Caco-2 (cell line): Measurements from ENCODE around the gene NFATC2. TPM values are rescaled to one million over a fixed set of nuclear protein-coding genes. Genes with fewer than 3 reads are reported as not detected.

Experiments
- BruUV-seq: library from RNA; stranded (reverse); fragments of 400-500 nt; replicated peaks from 2 replicates; lab custom pipeline; 2021; lab: Mats Ljungman, UMichigan
- CTCF ChIA-PET: fragments of 300-600 bp; sonication (Branson Sonifier 250); formaldehyde crosslinking; loops from one replicate; lab custom pipeline; 2022; ENCODE audit warnings: antibody characterized with exemption; lab: Charles Lee
- POLR2A ChIA-PET: fragments of 300-600 bp; sonication (Branson Sonifier 250); formaldehyde crosslinking; loops from one replicate; lab custom pipeline; 2022; ENCODE audit warnings: antibody characterized with exemption; lab: Charles Lee
- DNase-seq, 2 experiments: peaks; one replicate each; pipeline versions ENCODE4 v3.0.0 to v3.0.0-alpha.2; 2020 to 2022
- H3K27me3 ChIP-seq: replicated peaks from 2 replicates; pipeline ENCODE4 v1.6.0; 2011; ENCODE audit warnings: low read length; ENCODE audit not compliant: control insufficient read depth, insufficient read depth
- H3K36me3 ChIP-seq: 2 replicates; pipeline ENCODE4 v1.5.1; 2011; ENCODE audit warnings: low read length; ENCODE audit not compliant: control insufficient read depth, insufficient read depth
- H3K4me1 ChIP-seq: fragments of 250-450 bp; sonication (Bioruptor Pico); 2 replicates; pipeline ENCODE4 v1.5.1; 2020; ENCODE audit warnings: mild to moderate bottlenecking
- H3K4me3 ChIP-seq: 2 replicates; pipeline ENCODE4 v1.5.1; 2011; ENCODE audit warnings: low read depth, mild to moderate bottlenecking, control low read depth, low read length
- H3K9me3 ChIP-seq: fragments of 250-450 bp; sonication (Bioruptor Pico); 2 replicates; pipeline ENCODE4 v1.5.1; 2020; ENCODE audit warnings: mild to moderate bottlenecking, moderate library complexity
- H3K27ac Mint-ChIP-seq: one replicate; pipeline ENCODE4 v1.8.0; 2022; ENCODE audit warnings: mixed read lengths; ENCODE audit not compliant: unreplicated experiment
- H3K27me3 Mint-ChIP-seq: one replicate; pipeline ENCODE4 v1.8.0; 2022; ENCODE audit warnings: mixed read lengths; ENCODE audit not compliant: insufficient read depth, unreplicated experiment
- H3K36me3 Mint-ChIP-seq: one replicate; pipeline ENCODE4 v1.8.0; 2022; ENCODE audit warnings: mild to moderate bottlenecking, mixed read lengths; ENCODE audit not compliant: insufficient read depth, unreplicated experiment
- H3K4me1 Mint-ChIP-seq: one replicate; pipeline ENCODE4 v1.8.0; 2022; ENCODE audit warnings: low read depth, mixed read lengths; ENCODE audit not compliant: unreplicated experiment
- H3K4me3 Mint-ChIP-seq: one replicate; pipeline ENCODE4 v1.8.0; 2022; ENCODE audit warnings: mild to moderate bottlenecking, moderate library complexity, mixed read lengths; ENCODE audit not compliant: unreplicated experiment
- H3K9me3 Mint-ChIP-seq: one replicate; pipeline ENCODE4 v1.8.0; 2022; ENCODE audit warnings: mixed read lengths; ENCODE audit not compliant: unreplicated experiment
- CTCF ChIP-seq, 2 experiments: fragments of 200-600 bp in 1 of 2; IDR thresholded peaks; 1 replicate in 1 of 2; 2 replicates in 1 of 2; pipeline versions ENCODE4 v1.5.1 to v1.8.0; 2011 to 2022; ENCODE audit warnings: antibody characterized with exemption in 1 of 2, control low read depth in 1 of 2, inconsistent platforms in 1 of 2, low read depth in 1 of 2, low read length in 1 of 2, mild to moderate bottlenecking in 1 of 2, moderate library complexity in 1 of 2; ENCODE audit not compliant: insufficient read depth in 1 of 2, severe bottlenecking in 1 of 2, unreplicated experiment in 1 of 2
- intact Hi-C: fragments of 100-400 bp; cut with micrococcal nuclease; formaldehyde crosslinking; loops from one replicate; pipeline ENCODE4 v1.10.0; 2022; ENCODE audit not compliant: unreplicated experiment
- total RNA-seq: library from RNA; stranded (reverse); gene quantifications from 2 replicates; pipeline ENCODE4 v1.2.3, GENCODE V29; 2022

The NFATC2 gene
- total RNA-seq, 1 experiment from 2014 or later = 20.8 TPM

- H3K36me3 Mint-ChIP-seq = no peaks in the 10 kb centered on the region
- POLR2A ChIA-PET = interaction anchor here (0.7 to 1.2 kb wide), 4 partner anchors 11 to 21 kb away, joined by 3 to 9 read pairs (median 4); partner anchors contain the start of gene NFATC2
- peak overlapping the region; percentile 88 for H3K4me3 Mint-ChIP-seq
- peaks cover 37% of the 10 kb centered on the region for H3K4me1 Mint-ChIP-seq
- peak; percentile 24 to 63 for TF ChIP-seq CTCF (IDR thresholded peaks at IDR 0.05; ENCODE audit: insufficient read depth in 1 of 2, low read depth in 1 of 2, low read length in 1 of 2, severe bottlenecking in 1 of 2, unreplicated experiment in 1 of 2)
- H3K4me3 ChIP-seq = peak overlapping the region; percentile 36
- no peaks in the 10 kb centered on the region for H3K36me3 ChIP-seq
- peak overlapping the region; percentile 71 for H3K27ac Mint-ChIP-seq
- H3K27me3 Mint-ChIP-seq = peaks cover 25% of the 10 kb centered on the region
- peak; percentile 78 to 83 for DNase-seq
- intact Hi-C loops = loop anchor here (1.0 kb wide), 3 partner anchors 21 to 176 kb away; no protein-coding TSS in a partner anchor
- CTCF ChIA-PET = interaction anchor here (0.5 to 3.1 kb wide), 19 partner anchors 8 to 604 kb away, joined by 3 to 28 read pairs (median 3); partner anchors contain the start of genes MOCS3 and NFATC2
- peaks cover 1% of the 10 kb centered on the region for H3K9me3 Mint-ChIP-seq
- H3K4me1 ChIP-seq = peaks cover 28% of the 10 kb centered on the region
- no peaks in the 10 kb centered on the region for H3K9me3 ChIP-seq
- no TSS peak for BruUV-seq
- peaks cover 8% of the 10 kb centered on the region for H3K27me3 ChIP-seq
Measured at GRCh38 chr20:51562332-51563173, 20.0 kb upstream of the NFATC2 start.

- CTCF ChIA-PET = interaction anchor here (0.5 to 3.1 kb wide), 11 partner anchors 19 to 603 kb away, joined by 3 to 28 read pairs (median 4); partner anchors contain the start of genes MOCS3 and NFATC2
- no peaks in the 10 kb centered on the region for H3K9me3 ChIP-seq
- H3K36me3 ChIP-seq = no peaks in the 10 kb centered on the region
- intact Hi-C loops = loop anchor here (1.0 kb wide), 2 partner anchors 33 to 176 kb away; no protein-coding TSS in a partner anchor
- Mint-ChIP-seq H3K4me3 (peak overlapping the region; percentile 88), H3K4me1 (peaks cover 37% of the 10 kb centered on the region), H3K36me3 (no peaks in the 10 kb centered on the region), H3K27me3 (peaks cover 25% of the 10 kb centered on the region), H3K9me3 (no peaks in the 10 kb centered on the region), H3K27ac (peak overlapping the region; percentile 71)
- peak overlapping the region; percentile 36 for H3K4me3 ChIP-seq
- H3K4me1 ChIP-seq = peaks cover 28% of the 10 kb centered on the region
- POLR2A ChIA-PET = no interaction called here
- BruUV-seq = no TSS peak
- no peak for DNase-seq
- TF ChIP-seq CTCF (IDR thresholded peaks at IDR 0.05; ENCODE audit: insufficient read depth in 1 of 2, low read depth in 1 of 2, low read length in 1 of 2, severe bottlenecking in 1 of 2, unreplicated experiment in 1 of 2) = no peak
- H3K27me3 ChIP-seq = peaks cover 8% of the 10 kb centered on the region
Measured at GRCh38 chr20:51562027-51562331, 19.5 kb upstream of the NFATC2 start.

DNA sequence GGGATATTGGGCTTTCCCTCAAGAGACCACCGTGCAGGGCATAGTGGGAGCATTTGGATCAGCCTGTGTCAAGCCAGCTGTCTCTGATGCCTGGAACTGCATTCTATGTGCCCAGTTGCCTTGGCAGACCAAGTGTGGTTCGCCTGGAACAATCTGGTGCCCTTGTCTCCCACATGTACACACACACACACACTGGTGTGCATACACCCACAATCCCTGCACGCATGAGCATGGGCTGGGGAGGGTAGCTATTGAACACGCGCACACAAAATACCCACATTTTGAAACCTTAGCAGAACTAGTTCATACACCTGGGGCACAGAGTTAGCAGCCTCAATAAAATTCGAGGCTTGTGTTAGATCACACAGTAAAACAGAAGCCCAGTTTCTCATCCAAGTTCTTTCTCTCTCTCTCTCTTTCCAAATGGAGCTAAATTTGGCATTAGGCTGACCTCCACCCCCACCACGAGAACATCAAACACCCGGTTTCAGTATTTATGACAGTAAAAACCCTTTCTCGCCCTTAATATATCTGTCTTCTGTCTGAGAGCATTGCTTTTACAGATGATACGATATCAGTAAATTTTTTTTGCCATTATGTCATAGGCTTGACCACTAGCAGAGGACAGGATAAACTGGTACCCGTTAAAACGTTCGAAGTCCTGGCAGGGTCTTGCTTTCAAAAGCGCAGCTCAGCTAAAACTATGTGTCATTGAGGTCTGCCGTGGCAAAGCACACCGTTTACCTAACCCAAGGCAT lies 18.2 kb upstream of the NFATC2 start:
- BruUV-seq = no TSS peak

More for the DNA sequence above, 18.2 kb upstream of the NFATC2 start:
- H3K4me3 ChIP-seq = no peak overlapping the region
- no peak for DNase-seq
- H3K27me3 ChIP-seq = peaks cover 8% of the 10 kb centered on the region
- CTCF ChIA-PET = interaction anchor here (0.6 kb wide), 1 partner anchor 12 kb away, joined by 3 read pairs; no protein-coding TSS in a partner anchor
- TF ChIP-seq CTCF (IDR thresholded peaks at IDR 0.05; ENCODE audit: insufficient read depth in 1 of 2, low read depth in 1 of 2, low read length in 1 of 2, severe bottlenecking in 1 of 2, unreplicated experiment in 1 of 2) = no peak
- no peaks in the 10 kb centered on the region for H3K9me3 ChIP-seq
- no peaks in the 10 kb centered on the region for H3K36me3 ChIP-seq
- no peaks in the 10 kb centered on the region for H3K36me3 Mint-ChIP-seq
- H3K27ac Mint-ChIP-seq = no peak overlapping the region
- peaks cover 28% of the 10 kb centered on the region for H3K4me1 ChIP-seq
- POLR2A ChIA-PET = no interaction called here
- H3K4me3 Mint-ChIP-seq = peak overlapping the region; percentile 88
- H3K9me3 Mint-ChIP-seq = no peaks in the 10 kb centered on the region
- intact Hi-C loops = no loop called here
- H3K27me3 Mint-ChIP-seq = peaks cover 25% of the 10 kb centered on the region
- H3K4me1 Mint-ChIP-seq = peaks cover 37% of the 10 kb centered on the region
